ENCODE results near the gene POLA1. TPM values are rescaled to one million over a fixed set of nuclear protein-coding genes. Genes with fewer than 3 reads are reported as not detected.

The POLA1 gene
- total and polyA plus RNA-seq, 2 donors (not counting 1 experiment from before 2014, with no cell fraction given) = 3.0 to 16.3 TPM

- H3K27me3 ChIP-seq (replicated peaks in 1 of 4; ENCODE audit: control extremely low read depth in 1 of 4, control insufficient read depth in 3 of 4, insufficient read depth in 4 of 4, low read length in 3 of 4) = peaks cover 0 to 32% (median 13%) of the 10 kb centered on the region in 4 experiments
- ATAC-seq (ENCODE audit: low read depth) = no peak
- peaks cover 10 to 12% of the 10 kb centered on the region in 2 donors for H3K4me1 ChIP-seq (ENCODE audit: control insufficient read depth in 2 of 2, insufficient read depth in 2 of 2, low read length in 2 of 2)
- H4K20me1 ChIP-seq (ENCODE audit: control insufficient read depth, insufficient read depth, low read length, poor library complexity, severe bottlenecking) = no peaks in the 10 kb centered on the region
- Mint-ChIP-seq H3K4me3 (no peak overlapping the region), H3K4me1 (peaks cover 16% of the 10 kb centered on the region), H3K27ac (no peak overlapping the region), H3K27me3 (peaks cover 42% of the 10 kb centered on the region), H3K9me3 (ENCODE audit: insufficient read depth) (no peaks in the 10 kb centered on the region)
- no peak for DNase-seq
- H3K4me3 ChIP-seq (ENCODE audit: control extremely low read depth in 1 of 5, extremely low read depth in 1 of 5, insufficient read depth in 1 of 5, low read depth in 2 of 5, low read length in 4 of 5) = no peak overlapping the region
- intact Hi-C loops (cut with micrococcal nuclease) = no loop called here
- H3K9ac ChIP-seq (ENCODE audit: low read length) = no peak overlapping the region
- ChIA-PET CTCF (no interaction called here), POLR2A (no interaction called here)
- WGBS (ENCODE audit: insufficient coverage) = 67% methylated on average over 1 of the region's 2 CpGs
- no peaks in the 10 kb centered on the region for H3K36me3 ChIP-seq (replicated peaks in 1 of 2; ENCODE audit: control extremely low read depth in 1 of 2, control insufficient read depth in 1 of 2, extremely low read depth in 1 of 2, insufficient read depth in 2 of 2, low read length in 1 of 2)
- H3K9me3 ChIP-seq (ENCODE audit: control extremely low read depth in 1 of 3, control insufficient read depth in 2 of 3, insufficient read depth in 1 of 3, low read length in 2 of 3) = peaks cover 0 to 5% (median 0%) of the 10 kb centered on the region in 3 donors
- H3K79me2 ChIP-seq (ENCODE audit: control insufficient read depth, insufficient read depth, low read length) = no peaks in the 10 kb centered on the region
- no peak for TF ChIP-seq EZH2 (IDR thresholded peaks at IDR 0.05; ENCODE audit: borderline replicate concordance, insufficient read depth, low read depth, low read length, poor library complexity, severe bottlenecking)
- H3K27ac ChIP-seq (ENCODE audit: low read length in 2 of 2) = no peak overlapping the region
- H2AFZ ChIP-seq (ENCODE audit: insufficient read depth, low read depth, low read length, poor library complexity, severe bottlenecking) = no peak overlapping the region
- no peak overlapping the region for H3K4me2 ChIP-seq (replicated peaks; ENCODE audit: low read depth, low read length, poor library complexity, severe bottlenecking)
These were observed 331.9 kb downstream of the POLA1 start for GRCh38 chrX:25025615-25026014.

DNA sequence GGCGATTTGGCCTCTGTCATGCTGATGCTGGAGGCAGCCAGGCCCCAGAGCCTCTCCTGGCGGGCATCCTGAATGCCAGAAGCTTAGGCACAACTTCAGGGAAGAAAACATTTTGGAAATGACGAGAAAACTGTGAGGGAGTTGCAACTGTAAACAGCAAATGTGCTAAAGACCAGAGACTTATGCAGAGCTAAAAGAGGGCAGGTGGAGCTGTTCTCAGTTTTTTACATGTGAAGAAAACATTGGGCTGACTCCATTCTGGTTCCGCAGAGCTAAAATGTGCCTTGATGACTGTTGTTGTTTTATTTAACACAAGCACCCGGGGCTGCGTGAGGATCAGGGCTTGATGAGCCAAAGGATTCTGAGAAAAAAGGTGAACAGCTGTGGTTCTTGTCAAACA lies 332.9 kb downstream of the POLA1 start:
- Mint-ChIP-seq H3K4me3 (no peak overlapping the region), H3K4me1 (peaks cover 9% of the 10 kb centered on the region), H3K27me3 (peaks cover 37% of the 10 kb centered on the region), H3K27ac (no peak overlapping the region), H3K9me3 (ENCODE audit: insufficient read depth) (no peaks in the 10 kb centered on the region)
- H3K27ac ChIP-seq (ENCODE audit: low read length in 2 of 2) = no peak overlapping the region
- H3K27me3 ChIP-seq (replicated peaks in 1 of 4; ENCODE audit: control extremely low read depth in 1 of 4, control insufficient read depth in 3 of 4, insufficient read depth in 4 of 4, low read length in 3 of 4) = peaks cover 0 to 25% (median 9%) of the 10 kb centered on the region in 4 experiments
- POLR2A ChIA-PET = no interaction called here
- H3K36me3 ChIP-seq (replicated peaks in 1 of 2; ENCODE audit: control extremely low read depth in 1 of 2, control insufficient read depth in 1 of 2, extremely low read depth in 1 of 2, insufficient read depth in 2 of 2, low read length in 1 of 2) = no peaks in the 10 kb centered on the region
- DNase-seq (no peak), ATAC-seq (ENCODE audit: low read depth) (no peak)
- TF ChIP-seq CTCF (IDR thresholded peaks at IDR 0.05) (no peak), EZH2 (IDR thresholded peaks at IDR 0.05; ENCODE audit: borderline replicate concordance, insufficient read depth, low read depth, low read length, poor library complexity, severe bottlenecking) (no peak)
- no peaks in the 10 kb centered on the region for H3K9me3 ChIP-seq (ENCODE audit: control extremely low read depth in 1 of 3, control insufficient read depth in 2 of 3, insufficient read depth in 1 of 3, low read length in 2 of 3)
- 52% methylated on average over 3 of the region's 6 CpGs for WGBS (ENCODE audit: insufficient coverage)
- H3K4me1 ChIP-seq (ENCODE audit: control insufficient read depth in 2 of 2, insufficient read depth in 2 of 2, low read length in 2 of 2) = peaks cover 1 to 5% of the 10 kb centered on the region in 2 donors
- no peak overlapping the region for H3K9ac ChIP-seq (ENCODE audit: low read length)
- H4K20me1 ChIP-seq (ENCODE audit: control insufficient read depth, insufficient read depth, low read length, poor library complexity, severe bottlenecking) = no peaks in the 10 kb centered on the region
- CTCF ChIA-PET = no interaction called here
- intact Hi-C loops (cut with micrococcal nuclease) = no loop called here
- H3K4me2 ChIP-seq (replicated peaks; ENCODE audit: low read depth, low read length, poor library complexity, severe bottlenecking) = no peak overlapping the region
- no peak overlapping the region for H2AFZ ChIP-seq (ENCODE audit: insufficient read depth, low read depth, low read length, poor library complexity, severe bottlenecking)
- H3K79me2 ChIP-seq (ENCODE audit: control insufficient read depth, insufficient read depth, low read length) = no peaks in the 10 kb centered on the region
- H3K4me3 ChIP-seq (ENCODE audit: control extremely low read depth in 1 of 5, extremely low read depth in 1 of 5, insufficient read depth in 1 of 5, low read depth in 2 of 5, low read length in 4 of 5) = no peak overlapping the region

All from B cell (primary cell).